Spleen (tissue), 11 donors: ENCODE measurements around the gene KIF3B. TPM values are rescaled to one million over a fixed set of nuclear protein-coding genes. Genes with fewer than 3 reads are reported as not detected.

Experiments
- DNase-seq: peaks from one replicate; pipeline ENCODE4 v3.0.0-alpha.2; 2020
- H3K27ac ChIP-seq, 8 donors: fragments of 200-600 bp; sonication (generic) in 7 of 8; 1 replicate in 4 of 8; 2 replicates in 4 of 8; pipeline versions ENCODE4 v1.5.0 to v1.8.0; 2016 to 2021; ENCODE audit warnings: inconsistent platforms in 4 of 8, mild to moderate bottlenecking in 4 of 8, moderate library complexity in 1 of 8
- H3K27me3 ChIP-seq, 7 donors: fragments of 200-600 bp; sonication (generic) in 6 of 7; replicated peaks in 1 of 7; 1 replicate in 4 of 7; 2 replicates in 3 of 7; pipeline versions ENCODE4 v1.5.0 to v1.8.0; 2016 to 2021; ENCODE audit warnings: inconsistent platforms in 3 of 7, mild to moderate bottlenecking in 1 of 7
- H3K36me3 ChIP-seq, 6 donors: fragments of 200-600 bp; sonication (generic) in 5 of 6; 1 replicate in 4 of 6; 2 replicates in 2 of 6; pipeline versions ENCODE4 v1.5.0 to v1.8.0; 2016 to 2021; ENCODE audit warnings: inconsistent platforms in 2 of 6
- H3K4me1 ChIP-seq, 6 donors: fragments of 200-600 bp; sonication (generic) in 5 of 6; 1 replicate in 3 of 6; 2 replicates in 3 of 6; pipeline versions ENCODE4 v1.5.0 to v1.8.0; 2016 to 2021; ENCODE audit warnings: inconsistent platforms in 3 of 6
- H3K4me3 ChIP-seq, 8 donors: fragments of 200-600 bp; sonication (generic) in 7 of 8; 1 replicate in 4 of 8; 2 replicates in 4 of 8; pipeline versions ENCODE4 v1.5.0 to v1.8.0; 2016 to 2021; ENCODE audit warnings: inconsistent platforms in 4 of 8, mild to moderate bottlenecking in 4 of 8, moderate library complexity in 2 of 8
- H3K9me3 ChIP-seq, 8 donors: fragments of 200-600 bp; sonication (generic) in 7 of 8; 1 replicate in 4 of 8; 2 replicates in 4 of 8; pipeline versions ENCODE4 v1.5.0 to v1.8.0; 2016 to 2021; ENCODE audit warnings: inconsistent platforms in 4 of 8
- CTCF ChIP-seq, 11 experiments: fragments of 200-600 bp in 7 of 11; fragments of 450-650 bp in 4 of 11; sonication (generic) in 4 of 11; IDR thresholded peaks in 8 of 11; conservative IDR thresholded peaks in 3 of 11; 1 replicate in 7 of 11; 2 replicates in 4 of 11; pipeline versions ENCODE4 v1.4.0 to v1.8.0; 2016 to 2021; ENCODE audit warnings: antibody characterized with exemption in 11 of 11, inconsistent platforms in 4 of 11, mild to moderate bottlenecking in 1 of 11
- POLR2A ChIP-seq, 3 donors: fragments of 450-650 bp; IDR thresholded peaks; one replicate each; pipeline ENCODE4 v1.5.1; 2017; ENCODE audit warnings: antibody characterized with exemption in 3 of 3, mild to moderate bottlenecking in 1 of 3
- POLR2AphosphoS5 ChIP-seq, 3 donors: sonication (generic); formaldehyde crosslinking; IDR thresholded peaks; one replicate each; pipeline ENCODE4 v1.5.1; 2017; ENCODE audit warnings: antibody characterized with exemption in 3 of 3
- WGBS, 5 donors: extraction: QIAGEN DNeasy Blood & Tissue Kit in 3 of 5; methylation state at CpG; one replicate each; pipeline versions ENCODE4 v1.1.5 to v1.1.7; 2013 to 2018; 5-methylcytosine and 5-hydroxymethylcytosine counted together
- intact Hi-C: fragments of 100-400 bp; cut with DNase I; formaldehyde crosslinking; loops from one replicate; pipeline ENCODE4 v1.15.0; 2023; ENCODE audit warnings: low total_unique reads
- polyA plus RNA-seq, 3 donors: library from polyadenylated mRNA; stranded (reverse); fragments of 200-250 nt; gene quantifications; one replicate each; pipeline ENCODE4 v1.2.1, GENCODE V29; 2013
- total RNA-seq, 7 donors: library from RNA; depleted of rRNA in 3 of 7; stranded (reverse); fragments of >200 nt in 3 of 7; fragmentation: NEBNext Ultra II Directional in 4 of 7; extraction: Animal tissue kit (Norgen Biotek cat#: 25700) in 4 of 7; gene quantifications; one replicate each; pipeline versions ENCODE4 v1.1.0 to v1.2.1, GENCODE V29; 2016 to 2021
- donor health status: healthy with polysubstance abuse.
- donor health status: DM: no; HTN: no; CAD: no; lungs with moderate emphysema.
- donor health status: DM: no; HTN: no; CAD: no.
- donor health status: Bipolar disorder and iron deficiency.
- donor health status: healthy.
- donor health status: DM: no; HTN: no; CAD: no.
- donor health status: DM: yes; HTN: yes; CAD: no.

Gene KIF3B
- total and polyA plus RNA-seq, 10 donors: 3.8 to 25.9 (median 20.0) TPM

- intact Hi-C loops: no loop called here
- Histone ChIP-seq H3K36me3 (peaks cover 0 to 12% (median 0%) of the 10 kb centered on the region in 6 donors), H3K27ac (no peak overlapping the region), H3K4me1 (peaks cover 0 to 36% (median 0%) of the 10 kb centered on the region in 6 donors), H3K4me3 (no peak overlapping the region), H3K9me3 (no peaks in the 10 kb centered on the region), H3K27me3 (no peaks in the 10 kb centered on the region)
- no peak for DNase-seq
- WGBS, 5 donors: 91 to 98% (median 94%) methylated on average over 8 of the region's 8 CpGs
- no peak for TF ChIP-seq CTCF (IDR thresholded peaks at IDR 0.05 in 8 of 11, conservative IDR thresholded peaks at IDR 0.05 in 3 of 11)
- TF ChIP-seq POLR2A (IDR thresholded peaks at IDR 0.05): no peak
These were observed 15.1 kb downstream of the KIF3B start for GRCh38 chr20:32292548-32292947.

GRCh38 chr20:32294071-32294470 lies 16.6 kb downstream of the KIF3B start:
- 68 to 95% (median 78%) methylated on average over 4 of the region's 4 CpGs for WGBS, 5 donors
- H3K4me3 ChIP-seq: no peak overlapping the region
- peaks cover 0 to 22% (median 0%) of the 10 kb centered on the region in 6 donors for H3K4me1 ChIP-seq
- no peak overlapping the region for H3K27ac ChIP-seq
- peaks cover 0 to 8% (median 0%) of the 10 kb centered on the region in 6 donors for H3K36me3 ChIP-seq
- TF ChIP-seq POLR2AphosphoS5 (IDR thresholded peaks at IDR 0.05) (no peak), CTCF (IDR thresholded peaks at IDR 0.05 in 8 of 11, conservative IDR thresholded peaks at IDR 0.05 in 3 of 11) (no peak), POLR2A (IDR thresholded peaks at IDR 0.05) (no peak)
- intact Hi-C loops: no loop called here
- no peaks in the 10 kb centered on the region for H3K9me3 ChIP-seq
- no peak for DNase-seq
- no peaks in the 10 kb centered on the region for H3K27me3 ChIP-seq

- H3K36me3 ChIP-seq: no peaks in the 10 kb centered on the region
- no peak overlapping the region for H3K27ac ChIP-seq
- no peaks in the 10 kb centered on the region for H3K9me3 ChIP-seq
- H3K4me1 ChIP-seq: peaks cover 0 to 17% (median 0%) of the 10 kb centered on the region in 6 donors
- intact Hi-C loops: no loop called here
- WGBS, 5 donors: 73 to 87% (median 77%) methylated on average over 6 of the region's 6 CpGs
- no peaks in the 10 kb centered on the region for H3K27me3 ChIP-seq
- no peak for TF ChIP-seq CTCF (IDR thresholded peaks at IDR 0.05 in 8 of 11, conservative IDR thresholded peaks at IDR 0.05 in 3 of 11)
- no peak for TF ChIP-seq POLR2A (IDR thresholded peaks at IDR 0.05)
- no peak overlapping the region for H3K4me3 ChIP-seq
- DNase-seq: no peak
These were observed 19.0 kb downstream of the KIF3B start for GRCh38 chr20:32296412-32296811.

- 86 to 96% (median 90%) methylated on average over 6 of the region's 6 CpGs for WGBS, 5 donors
- no peak overlapping the region for H3K4me3 ChIP-seq
- TF ChIP-seq CTCF (IDR thresholded peaks at IDR 0.05 in 8 of 11, conservative IDR thresholded peaks at IDR 0.05 in 3 of 11) (no peak), POLR2A (IDR thresholded peaks at IDR 0.05) (no peak), POLR2AphosphoS5 (IDR thresholded peaks at IDR 0.05) (no peak)
- H3K36me3 ChIP-seq: peaks cover 0 to 3% (median 0%) of the 10 kb centered on the region in 6 donors
- DNase-seq: no peak
- H3K27ac ChIP-seq: no peak overlapping the region
- no peaks in the 10 kb centered on the region for H3K27me3 ChIP-seq
- intact Hi-C loops: no loop called here
- no peaks in the 10 kb centered on the region for H3K9me3 ChIP-seq
- peaks cover 0 to 20% (median 0%) of the 10 kb centered on the region in 6 donors for H3K4me1 ChIP-seq
These were observed 19.5 kb downstream of the KIF3B start for GRCh38 chr20:32296819-32297420.
